DMS79 treated with DMSO at 0.1 percent for 48 hours (cell line): ENCODE data around the gene NPC2.

Experiments used
- DNase-seq: peaks from one replicate; lab custom pipeline; 2025; lab: John Stamatoyannopoulos, UW

The NPC2 gene

DNA sequence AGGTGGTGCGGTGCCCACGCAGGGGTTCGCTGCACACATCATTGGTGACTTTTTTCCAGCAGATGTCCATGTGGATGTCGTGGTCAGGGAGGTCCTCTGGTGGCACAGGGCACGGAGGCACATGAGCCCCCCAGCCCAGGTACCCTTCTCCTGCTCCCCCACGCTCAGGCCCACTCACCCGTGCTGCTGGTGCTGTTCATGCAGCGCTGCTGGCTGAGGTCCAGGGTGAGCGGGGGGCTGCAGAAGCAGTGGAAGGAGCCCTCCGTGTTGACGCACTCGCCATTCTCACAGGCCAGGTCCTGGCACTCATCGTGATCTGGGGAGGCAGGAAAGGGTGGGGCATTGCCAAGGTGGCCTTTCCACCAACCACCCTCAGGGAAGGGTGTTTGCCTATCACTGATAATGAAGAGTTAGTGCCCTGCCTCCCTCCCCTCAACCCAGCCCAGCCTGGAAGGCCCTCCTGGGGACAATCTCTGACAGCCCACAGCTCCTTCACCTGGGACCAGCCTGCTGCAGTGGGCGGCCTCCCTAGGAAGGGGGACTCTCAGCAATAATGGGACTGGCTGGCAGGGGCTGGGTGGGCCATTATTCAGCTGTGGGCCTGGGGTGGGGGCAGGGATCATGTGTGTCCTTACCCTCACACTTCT is 10.3 kb upstream of the NPC2 start:
- DNase-seq, result no peak

- DNase-seq, result no peak
Observed at GRCh38 chr14:74502236-74503019, 9.3 kb upstream of the NPC2 start.

GRCh38 chr14:74501691-74502090 is 8.6 kb upstream of the NPC2 start:
- DNase-seq, result no peak

DNA sequence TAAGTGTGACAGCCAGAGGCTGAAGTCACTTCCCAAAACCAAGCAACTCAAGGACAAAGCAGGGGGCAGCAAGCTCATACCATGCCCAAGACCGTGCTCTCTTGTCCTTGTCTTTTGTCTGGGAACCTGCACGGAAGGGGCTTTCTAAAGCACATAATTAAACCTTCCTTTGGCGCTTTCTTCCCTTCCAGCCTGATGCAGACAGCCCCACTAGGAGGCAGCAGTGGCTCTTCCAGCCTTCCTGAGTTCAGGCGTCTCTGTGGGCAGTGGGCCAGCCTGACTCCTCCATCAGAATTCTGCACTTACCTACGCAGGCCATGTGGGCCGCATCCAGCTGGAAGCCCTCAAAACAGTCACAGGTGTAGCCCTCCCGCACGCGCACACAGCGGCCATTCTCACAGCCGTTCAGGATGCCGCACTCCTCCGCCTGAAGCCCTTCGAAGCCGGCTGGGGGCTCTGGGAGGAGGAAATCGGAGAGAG is 8.1 kb upstream of the NPC2 start:
- DNase-seq, result peak; percentile 38

DNA sequence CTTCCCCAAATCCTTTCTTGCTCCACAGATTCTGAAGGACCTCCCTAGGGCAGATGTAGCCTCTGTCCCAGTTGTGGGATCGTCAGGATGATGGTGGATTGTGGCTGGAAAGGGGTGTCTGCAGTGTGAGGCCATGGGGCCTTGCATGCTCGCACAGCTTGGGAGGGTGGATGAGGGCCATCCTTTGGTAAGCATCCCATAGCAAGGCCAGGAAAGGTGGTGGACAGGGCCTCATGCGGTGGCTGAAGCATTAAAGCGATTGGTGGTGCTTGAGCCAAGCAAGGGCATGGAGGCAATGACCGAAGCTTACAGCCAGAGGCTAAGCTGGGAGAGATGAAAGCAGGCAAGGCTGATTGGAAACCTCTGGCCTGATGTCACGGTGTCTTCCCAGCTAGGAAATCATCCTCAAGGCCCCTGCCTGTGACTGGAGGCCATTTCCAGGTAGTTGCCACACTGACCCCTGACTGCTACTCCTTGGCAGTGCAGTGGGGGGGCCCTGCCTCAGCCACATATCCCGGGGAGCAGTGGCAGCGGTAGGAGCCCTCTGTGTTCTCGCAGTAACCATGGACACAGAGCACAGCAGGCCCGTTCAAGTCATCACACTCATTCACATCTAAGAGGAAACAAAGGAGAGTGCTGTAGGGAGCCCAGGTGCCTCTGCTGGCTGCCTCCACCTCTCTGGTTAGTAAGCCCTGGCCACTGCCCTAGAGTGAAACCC is 7.5 kb upstream of the NPC2 start:
- no peak for DNase-seq

GRCh38 chr14:74495356-74495755 is 2.3 kb upstream of the NPC2 start:
- DNase-seq, result peak; percentile 26

DNA sequence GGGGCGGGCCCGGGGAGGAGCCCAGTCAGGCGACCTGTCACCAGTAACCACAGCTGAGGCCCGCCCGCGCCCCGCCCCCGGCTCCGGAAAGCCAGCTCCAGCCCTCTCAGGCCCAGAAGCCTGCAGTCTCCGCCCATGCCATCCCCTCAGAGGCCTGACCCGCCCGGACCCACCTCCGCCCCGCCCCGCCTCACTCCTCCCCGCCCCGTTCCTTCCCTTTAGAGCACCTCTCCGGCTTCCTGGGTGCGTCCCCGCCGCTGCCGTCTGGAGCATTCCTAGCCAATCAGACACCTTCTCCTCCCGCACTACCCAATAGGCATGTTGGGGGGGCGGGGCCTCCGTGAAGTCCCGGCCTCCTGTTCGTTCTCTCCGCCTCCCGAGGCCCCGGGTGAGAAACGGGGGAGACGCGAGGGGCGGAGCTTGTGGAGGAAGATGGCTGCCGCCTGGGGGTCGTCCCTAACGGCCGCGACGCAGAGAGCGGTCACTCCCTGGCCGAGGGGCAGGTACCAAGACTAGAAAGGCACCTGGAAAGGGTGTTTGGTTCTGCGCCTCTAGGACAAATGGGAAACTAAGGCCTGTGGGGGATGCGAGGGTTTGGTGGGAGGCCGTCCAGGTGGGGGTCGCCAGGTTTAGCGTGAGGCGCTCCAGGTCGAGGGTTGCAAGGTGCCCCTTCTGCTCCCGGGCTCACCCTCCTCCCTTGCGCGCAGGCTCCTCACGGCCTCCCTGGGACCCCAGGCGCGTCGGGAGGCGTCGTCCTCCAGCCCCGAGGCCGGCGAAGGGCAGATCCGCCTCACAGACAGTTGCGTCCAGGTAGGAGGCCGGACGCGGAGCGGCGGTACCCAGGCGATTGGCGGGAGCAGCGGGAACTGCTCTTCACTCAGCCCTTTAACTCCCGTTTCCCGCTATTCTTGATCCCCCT is 497 bp upstream of the NPC2 start, which contains the start of gene ISCA2:
TSS of gene ISCA2 (plus strand) at position 423 of the 919 bp plus-strand sequence. CDS start at position 433, 10 bp downstream.
- DNase-seq, result peak; percentile 100

- DNase-seq, result no peak
Observed at GRCh38 chr14:74491956-74492775, 939 bp downstream of the NPC2 start.

DNA sequence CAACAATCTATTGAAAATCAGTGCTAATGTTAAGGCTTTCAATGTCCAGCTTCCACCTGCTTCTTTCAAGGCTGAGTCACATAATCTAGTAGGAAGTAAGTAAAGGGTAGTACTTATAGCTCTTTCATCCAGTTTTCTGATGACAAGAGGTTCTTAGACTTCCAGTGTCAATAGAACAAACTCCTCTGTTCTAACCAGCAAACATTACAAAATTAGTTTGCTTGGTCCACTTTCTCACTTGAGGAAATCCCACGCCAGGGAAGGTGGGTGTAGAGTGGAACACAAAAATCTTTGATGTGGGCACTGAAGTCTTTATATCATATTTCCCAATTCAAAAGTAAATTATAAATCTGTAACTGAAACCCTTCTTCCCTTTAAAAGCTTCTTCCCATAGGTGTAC is 2.6 kb downstream of the NPC2 start:
- DNase-seq, result no peak

DNA sequence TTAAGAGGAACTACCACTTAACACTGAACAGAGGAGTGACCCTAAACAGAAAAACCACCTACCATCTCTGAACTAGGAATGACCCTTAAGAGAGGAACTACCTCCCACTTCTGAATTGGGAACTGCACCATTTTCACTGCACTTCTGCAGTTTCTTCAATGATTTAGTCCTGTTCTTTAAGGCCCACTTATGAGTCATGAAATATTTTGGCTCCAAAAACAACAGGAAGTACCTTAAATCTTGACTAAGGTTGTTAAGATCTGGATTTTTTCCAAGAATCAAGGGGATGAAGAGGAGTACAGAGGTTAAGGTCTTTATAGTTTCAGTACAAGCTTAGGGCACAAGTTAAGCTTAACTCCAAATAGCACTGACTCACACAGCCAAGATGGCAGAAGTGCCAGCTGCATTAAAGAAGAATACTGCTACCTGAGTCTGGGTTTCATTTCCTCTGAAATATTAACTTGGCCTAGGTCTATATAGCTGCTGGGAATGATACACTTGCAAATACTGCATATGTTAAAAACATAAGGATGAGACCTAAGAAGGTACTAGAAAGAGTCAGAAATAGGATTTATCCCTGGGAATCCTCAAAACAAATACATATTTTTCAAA is 4.2 kb downstream of the NPC2 start:
- DNase-seq, result no peak

GRCh38 chr14:74486164-74486563 is 6.9 kb downstream of the NPC2 start:
- DNase-seq, result no peak

GRCh38 chr14:74483321-74483720 is 9.8 kb downstream of the NPC2 start:
- DNase-seq, result no peak

DNA sequence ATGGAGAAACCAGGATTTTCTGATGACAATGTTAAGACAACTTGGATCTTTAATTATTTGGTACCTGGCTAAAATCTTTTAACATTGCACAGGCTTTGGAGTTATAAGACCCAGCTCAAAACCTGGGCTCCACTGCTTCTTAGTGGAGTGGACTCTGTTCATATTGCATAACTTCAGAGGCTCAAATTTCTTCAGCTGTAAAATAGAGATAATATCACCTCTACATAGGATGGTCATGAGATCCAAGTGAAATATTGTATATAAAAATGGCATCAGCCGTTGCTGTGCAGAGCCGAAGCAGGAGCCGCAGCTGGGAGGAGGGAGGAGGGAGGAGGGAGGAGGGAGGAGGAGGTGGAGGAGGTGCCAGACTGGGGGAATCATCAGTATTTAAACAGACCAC is 10.5 kb downstream of the NPC2 start:
- no peak for DNase-seq

DNA sequence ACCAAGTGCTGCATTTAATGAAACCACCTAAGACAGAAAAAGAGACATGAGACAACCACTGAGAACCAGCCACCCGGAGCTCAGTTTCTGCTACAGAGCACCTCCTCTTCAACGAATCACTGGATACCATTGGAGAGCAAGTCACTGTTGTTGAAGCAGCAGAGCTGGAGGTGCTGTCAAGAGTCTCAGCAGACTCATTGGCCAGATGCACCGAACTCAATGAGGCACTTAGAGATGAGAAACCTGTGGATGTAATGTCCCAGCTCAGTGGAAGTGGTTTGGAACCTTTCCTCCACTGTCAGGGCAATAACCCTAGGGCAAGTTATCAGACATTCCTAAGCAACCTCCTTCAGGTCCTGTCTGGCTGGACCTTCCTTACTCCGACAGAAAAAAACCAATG is 13.1 kb downstream of the NPC2 start:
- DNase-seq, result no peak

GRCh38 chr14:74478996-74479635 is 14.0 kb downstream of the NPC2 start:
- peak; percentile 29 for DNase-seq

DNA sequence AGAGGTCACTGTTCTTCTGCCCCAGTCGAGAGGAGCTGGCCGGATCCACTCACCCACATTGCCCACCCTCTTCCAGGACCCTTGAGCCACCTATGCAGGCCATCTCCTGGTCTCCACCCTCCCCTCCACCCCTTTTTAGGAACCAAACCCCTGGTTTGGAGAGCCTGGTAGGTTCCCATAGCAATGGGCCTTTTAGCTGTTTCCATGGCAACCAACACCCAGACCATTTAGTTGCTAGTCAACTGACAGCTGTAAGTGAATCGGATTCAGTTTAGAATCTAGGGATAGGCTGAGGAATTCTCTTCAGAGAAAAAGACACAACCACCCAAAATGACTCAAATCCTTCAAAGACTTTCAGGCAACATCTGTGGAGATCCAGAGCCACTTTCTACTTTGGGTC is 16.5 kb downstream of the NPC2 start:
- DNase-seq, result no peak

- no peak for DNase-seq
Observed at GRCh38 chr14:74476107-74476506, 17.0 kb downstream of the NPC2 start.

- DNase-seq, result no peak
Observed at GRCh38 chr14:74475678-74476077, 17.4 kb downstream of the NPC2 start.

GRCh38 chr14:74474376-74474775 is 18.7 kb downstream of the NPC2 start:
- no peak for DNase-seq

DNA sequence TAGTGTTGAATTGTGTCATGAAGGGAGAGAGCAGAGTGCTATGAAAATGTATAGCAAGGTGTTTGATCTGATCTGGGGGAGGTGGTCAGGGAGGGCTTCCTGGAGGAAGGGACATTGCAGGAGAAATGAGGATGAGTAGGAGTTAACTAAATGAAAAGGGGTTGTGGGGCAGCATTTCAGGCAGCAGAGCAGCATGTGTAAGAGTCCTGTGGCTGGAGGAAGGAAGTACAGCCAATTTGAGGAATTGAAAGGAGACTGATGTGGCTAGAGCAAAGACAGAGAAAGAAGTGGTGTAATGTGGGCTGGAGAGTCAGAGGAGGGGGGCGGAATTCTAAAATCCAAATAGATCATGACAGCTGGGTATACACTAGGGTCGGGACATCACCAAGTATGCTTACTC is 20.5 kb downstream of the NPC2 start:
- DNase-seq, result no peak
